GM18861 (cell line): ENCODE results near the gene MKLN1.
"Not testable (repeated sequence)": the region's sequence is repeated elsewhere in the genome, so short reads cannot be mapped to it uniquely, and the experiment has no call there.

Source experiments
- ATAC-seq: cut with Tn5 transposase; IDR thresholded peaks from one replicate; pipeline ENCODE4 v1.9.1; 2021; ENCODE audit not compliant: unreplicated experiment

Gene MKLN1

DNA sequence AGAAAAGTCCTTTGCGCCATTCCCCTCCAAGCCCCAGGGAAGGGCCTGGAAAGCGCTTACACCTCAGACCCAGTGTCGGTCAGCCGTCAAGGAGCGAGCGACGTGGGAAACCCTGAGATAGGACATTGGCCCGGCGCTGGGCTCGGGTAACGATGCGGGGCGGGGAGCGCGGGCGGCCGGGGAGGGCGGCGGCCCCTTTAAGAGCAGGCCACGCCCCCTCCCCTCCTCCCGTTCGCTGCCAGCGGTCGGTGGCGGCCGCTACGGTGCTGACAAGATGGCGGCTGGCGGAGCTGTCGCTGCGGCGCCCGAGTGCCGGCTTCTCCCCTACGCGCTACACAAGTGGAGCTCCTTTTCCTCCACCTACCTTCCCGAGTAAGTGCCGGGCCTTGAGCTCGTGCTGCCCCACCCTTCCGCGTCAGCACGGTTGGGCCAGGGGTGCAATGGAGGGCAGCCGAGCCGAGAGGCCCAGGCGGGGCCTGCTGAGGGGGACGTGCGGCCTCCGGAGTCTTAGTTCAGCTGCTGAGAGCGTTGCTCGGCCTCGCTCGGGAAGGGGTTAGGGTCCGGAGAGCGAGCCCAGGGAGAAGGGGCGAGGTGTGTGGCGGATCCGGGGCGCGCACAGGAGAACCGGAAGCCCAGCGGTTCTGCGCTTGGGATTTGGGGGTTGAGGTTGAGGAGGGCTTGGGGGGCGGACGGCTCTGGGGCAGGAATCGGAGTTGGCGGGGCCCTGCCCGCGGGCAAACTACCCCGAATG is at the start of gene MKLN1:
Gene MKLN1 (plus strand): TSS at position 251 of the 751 bp plus-strand sequence. CDS start 24 bp downstream, at position 275.
- peak; percentile 77 for ATAC-seq

DNA sequence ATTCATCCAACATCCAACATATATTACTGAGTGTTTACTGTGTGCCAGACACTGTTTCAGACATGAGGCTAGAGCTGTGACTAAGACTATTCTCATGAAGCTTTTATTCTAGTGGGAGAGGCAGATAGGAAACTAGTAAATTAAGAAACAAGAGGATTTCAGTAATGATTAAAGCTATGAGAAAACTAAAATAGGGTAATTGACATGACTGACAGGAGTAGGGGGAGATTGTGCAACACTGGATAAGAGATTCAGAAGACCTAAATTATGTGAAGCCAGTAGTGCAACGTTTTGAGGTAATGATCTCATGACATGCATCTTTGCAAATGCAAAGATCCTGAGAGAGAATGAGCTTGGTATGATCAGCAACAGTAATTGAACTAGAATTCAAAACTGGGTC is 48.6 kb upstream of the MKLN1 start:
- no peak for ATAC-seq

DNA sequence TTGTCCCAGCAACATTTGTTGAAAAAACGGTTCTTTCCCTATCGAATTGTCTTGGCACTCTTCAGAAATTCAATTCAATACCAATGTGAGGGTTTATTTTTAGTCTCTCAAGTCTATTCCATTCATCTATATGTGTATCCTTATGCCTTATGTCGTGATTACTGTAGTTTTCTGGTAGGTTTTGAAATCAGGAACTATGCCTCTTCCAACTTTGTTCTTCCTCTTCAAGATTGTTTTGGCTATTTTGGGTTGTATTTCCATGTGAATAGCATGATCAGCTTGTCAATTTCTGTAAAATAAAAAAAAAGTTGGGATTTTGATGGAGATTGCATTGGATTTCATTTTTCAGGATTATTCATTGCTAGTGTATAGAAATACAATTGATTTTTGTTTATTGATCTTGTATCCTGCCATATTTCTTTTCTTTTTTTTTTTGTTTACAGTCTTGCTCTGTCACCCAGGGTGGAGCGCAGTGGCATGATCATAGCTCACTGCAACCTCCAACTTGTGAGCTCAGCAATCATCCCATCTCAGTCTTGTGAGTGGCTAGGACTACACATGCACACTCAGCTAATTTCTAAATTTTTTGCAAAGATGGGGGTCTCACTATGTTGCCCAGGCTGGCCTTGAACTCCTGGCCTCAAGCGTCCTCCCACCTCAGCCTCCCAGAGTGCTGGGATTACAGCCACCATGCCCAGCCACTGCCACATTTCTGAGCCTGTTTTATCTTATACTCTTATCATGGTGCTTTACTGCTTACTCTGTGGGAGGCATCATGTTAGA is 46.2 kb upstream of the MKLN1 start:
- no peak for ATAC-seq

DNA sequence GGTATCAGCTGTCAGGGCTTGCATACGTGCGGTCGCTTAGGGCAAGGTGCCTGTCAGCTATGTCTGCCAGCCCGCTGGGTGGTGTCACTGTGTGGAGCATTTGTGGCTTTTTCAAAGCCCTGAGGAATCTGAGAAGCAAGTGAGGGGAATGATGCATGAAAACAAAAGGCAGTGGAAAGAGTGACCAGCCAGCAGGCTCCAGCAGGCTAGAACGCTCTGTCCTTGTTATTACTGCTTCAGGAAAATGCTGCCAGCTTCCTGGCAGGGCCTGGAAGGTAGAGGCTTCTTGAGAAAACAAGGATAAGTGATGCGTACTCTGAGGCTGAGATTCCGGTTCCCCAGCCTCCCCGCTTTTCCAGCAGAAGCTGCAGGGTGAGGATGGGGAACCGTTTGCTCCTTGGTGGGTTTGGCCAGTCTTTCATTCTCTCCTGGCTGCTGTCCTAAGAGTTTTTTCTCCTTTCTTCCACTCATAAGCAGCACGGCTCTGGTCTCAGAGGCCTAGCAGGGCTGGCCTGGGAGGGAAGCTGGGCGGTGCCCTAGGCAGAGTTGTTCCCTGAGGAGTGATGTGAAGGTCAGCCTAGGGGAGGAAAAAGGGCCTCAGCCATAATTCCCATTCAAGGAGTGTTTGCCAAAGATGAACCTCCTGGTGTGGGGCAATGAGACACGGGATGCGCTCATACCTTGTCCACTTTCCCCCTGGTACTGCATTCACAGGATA is 42.8 kb upstream of the MKLN1 start:
- ATAC-seq = no peak

DNA sequence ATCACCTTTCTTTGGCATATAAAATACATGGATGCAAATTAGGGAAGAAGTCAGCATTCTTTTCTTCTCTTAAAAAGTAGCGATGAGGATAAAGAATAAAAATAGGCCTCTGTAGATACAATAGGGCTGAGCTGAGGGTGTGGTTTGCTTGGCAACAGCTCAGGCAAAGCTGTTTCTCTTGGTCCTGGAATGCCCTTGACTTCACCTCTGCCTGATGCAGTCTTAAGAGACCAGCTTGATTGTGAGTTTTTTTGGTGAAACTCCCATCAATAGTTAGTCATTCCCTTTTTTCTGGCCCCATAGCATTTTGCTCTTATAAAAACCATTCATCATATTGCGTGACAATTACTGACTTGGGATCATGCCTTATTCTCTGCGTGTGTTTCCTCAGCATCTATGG is 42.1 kb upstream of the MKLN1 start:
- ATAC-seq = no peak

DNA sequence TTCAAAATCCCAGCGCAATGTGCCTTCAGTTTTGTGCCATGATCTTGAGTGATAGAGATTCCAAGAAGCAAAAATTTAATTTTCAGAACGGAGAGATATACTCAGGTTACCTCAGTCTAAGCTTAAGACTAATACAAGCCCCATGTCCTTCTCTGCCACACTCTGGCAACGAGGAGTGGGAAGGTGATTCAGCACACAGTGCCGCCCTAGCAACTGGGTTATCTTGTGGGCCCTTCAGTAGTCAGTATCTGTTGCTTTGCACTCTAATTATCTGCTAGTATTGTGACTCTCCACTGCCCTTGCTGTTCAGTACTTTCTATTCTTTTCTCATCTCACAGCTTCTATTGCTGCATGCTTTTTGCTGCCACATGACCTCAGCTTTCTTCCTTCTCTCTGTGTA is 39.2 kb upstream of the MKLN1 start:
- no peak for ATAC-seq

DNA sequence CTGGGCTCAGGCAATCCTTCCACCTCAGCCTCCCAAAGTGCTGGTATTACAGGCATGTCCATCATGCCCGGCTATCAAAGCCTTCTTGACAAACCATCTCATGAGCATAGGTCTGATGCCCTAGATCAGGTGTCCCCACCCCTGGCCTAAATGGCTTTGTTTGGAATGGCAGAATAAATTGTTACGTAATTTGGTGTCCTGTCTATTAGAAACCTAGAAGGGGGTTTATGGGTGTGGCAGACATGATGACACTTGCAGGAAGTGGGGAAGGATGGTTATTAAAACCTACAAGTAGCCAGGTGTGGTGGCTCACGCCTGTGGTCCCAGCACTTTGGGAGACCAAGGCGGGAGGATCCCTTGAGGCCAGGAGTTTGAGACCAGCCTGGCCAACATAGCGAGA is 38.6 kb upstream of the MKLN1 start:
- ATAC-seq = no peak

DNA sequence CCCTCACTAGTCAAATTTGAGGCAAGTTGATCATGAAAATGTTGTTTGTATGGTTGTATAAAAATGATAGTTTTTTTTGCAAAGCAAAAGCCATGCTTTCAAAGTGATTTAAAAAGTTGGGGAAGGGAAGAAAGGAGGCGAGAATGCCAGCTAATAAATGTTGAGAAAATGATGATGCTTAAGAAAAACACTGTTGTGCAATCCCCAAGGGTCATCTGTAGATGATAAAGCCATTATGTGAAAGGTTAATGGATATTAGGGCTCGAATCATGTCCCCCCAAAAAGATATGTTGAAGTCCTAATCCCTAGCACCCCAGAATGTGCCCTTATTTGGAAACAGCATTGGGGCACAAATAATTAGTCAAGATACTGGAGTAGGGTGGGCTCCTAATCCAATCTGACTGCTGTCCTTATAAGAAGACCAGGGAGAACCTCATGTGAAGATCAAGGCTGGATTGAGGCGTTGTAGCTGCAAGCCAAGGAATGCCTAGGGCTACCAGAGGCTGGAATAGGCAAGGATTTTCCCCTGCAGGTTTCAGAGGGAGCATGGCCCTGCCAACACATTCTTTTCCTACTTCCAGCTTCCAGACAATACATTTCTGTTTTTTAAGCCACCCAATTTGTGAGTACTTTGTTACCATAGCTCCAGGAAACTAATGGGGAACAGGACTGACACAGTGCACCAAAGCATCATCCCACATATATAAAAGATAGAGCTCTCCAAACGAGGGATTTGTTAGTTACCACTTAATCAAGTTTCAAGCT is 35.4 kb upstream of the MKLN1 start:
- ATAC-seq = no peak

DNA sequence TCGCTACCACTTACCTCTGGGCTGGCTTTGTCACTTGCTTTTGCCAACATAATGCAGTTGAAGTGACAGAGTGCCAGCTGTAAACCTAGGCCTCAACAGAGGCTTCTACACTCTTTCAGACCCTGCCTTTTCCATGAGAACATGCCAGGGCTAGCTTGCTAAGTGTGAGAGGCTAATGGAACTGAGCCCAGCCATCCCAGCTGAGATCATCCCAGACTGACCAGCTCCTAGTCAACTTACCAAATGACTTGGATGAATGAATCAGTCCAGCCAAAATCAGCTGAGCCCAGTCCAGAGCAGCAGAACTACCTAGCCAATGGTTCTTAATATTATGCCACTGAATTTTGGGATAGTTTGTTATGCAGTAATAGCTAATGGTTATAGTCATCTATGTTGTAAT is 34.7 kb upstream of the MKLN1 start:
- ATAC-seq = no peak

DNA sequence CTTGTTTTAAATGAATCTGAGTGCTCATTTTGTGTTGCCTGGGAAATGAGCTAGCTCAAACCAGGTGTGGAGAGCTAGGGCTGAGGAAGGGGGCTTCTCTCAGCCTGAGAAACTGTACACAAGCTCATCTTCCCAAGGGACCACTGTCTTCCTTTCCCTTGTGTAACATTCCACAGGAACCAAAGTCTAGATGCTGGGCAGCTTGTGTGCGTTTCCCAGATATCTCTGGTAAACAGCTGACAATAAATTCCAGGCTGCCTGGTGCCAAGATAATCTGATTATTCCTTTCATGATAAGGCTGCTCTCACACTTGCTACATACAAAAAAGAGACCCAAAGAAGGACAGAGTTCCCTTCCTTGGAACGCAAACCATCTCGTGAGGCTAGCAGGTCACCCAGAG is 33.1 kb upstream of the MKLN1 start:
- no peak for ATAC-seq

DNA sequence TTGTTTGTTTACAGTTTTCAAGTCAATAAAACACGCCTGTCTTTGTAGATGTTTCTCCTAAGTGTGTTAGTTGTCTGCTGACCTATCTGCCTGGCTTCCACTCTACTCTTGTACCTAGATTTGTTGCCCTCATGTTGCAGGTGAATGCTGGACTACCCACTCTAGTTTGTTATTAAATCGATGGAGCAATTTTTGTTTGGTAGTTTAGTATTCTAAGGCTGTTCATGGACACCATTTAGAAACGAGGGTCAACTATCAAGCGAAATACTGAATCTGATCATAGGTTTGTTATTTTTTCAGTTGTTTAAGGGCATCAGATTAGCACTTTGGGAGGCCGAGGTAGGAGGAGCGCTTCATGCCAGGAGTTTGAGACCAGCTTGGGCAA is 29.1 kb upstream of the MKLN1 start:
- ATAC-seq = no peak

DNA sequence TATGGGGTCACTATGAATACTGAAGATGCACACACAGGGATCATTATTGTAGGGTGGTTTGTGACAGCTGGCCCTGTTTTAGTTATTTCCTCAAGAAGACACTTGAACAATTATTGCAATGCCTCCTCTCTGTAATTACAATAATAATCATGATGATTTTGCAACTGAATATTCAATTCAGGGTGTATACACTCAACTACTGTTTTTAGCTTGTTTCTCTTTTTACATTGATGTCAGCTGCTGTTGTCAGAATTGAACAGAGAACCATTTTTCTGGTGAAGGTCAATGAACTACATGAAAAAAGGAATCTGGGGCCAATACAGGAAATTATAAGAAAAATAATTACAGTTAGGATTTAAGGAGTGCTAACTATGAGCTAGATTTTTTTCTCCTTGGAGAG is 28.6 kb upstream of the MKLN1 start:
- ATAC-seq = no peak

DNA sequence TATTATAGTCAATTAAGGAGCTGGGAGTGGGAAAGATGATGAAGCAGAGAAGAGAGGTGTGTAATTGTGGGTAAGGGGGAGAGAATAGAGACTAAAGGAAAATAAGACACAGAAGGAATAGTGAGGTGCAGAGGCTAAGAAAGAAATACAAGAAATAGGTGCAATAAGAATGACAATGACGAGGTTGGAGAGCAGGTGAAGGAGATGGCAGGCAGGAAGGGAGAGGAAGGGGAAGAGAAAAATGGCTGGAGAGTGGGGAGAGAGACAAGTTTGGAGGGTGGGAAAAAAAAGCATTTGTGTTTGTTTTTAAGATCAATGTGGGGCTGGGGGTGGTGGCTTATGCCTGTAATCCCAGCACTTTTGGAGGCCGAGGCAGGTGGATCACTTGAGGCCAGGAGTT is 27.6 kb upstream of the MKLN1 start:
- ATAC-seq = no peak

DNA sequence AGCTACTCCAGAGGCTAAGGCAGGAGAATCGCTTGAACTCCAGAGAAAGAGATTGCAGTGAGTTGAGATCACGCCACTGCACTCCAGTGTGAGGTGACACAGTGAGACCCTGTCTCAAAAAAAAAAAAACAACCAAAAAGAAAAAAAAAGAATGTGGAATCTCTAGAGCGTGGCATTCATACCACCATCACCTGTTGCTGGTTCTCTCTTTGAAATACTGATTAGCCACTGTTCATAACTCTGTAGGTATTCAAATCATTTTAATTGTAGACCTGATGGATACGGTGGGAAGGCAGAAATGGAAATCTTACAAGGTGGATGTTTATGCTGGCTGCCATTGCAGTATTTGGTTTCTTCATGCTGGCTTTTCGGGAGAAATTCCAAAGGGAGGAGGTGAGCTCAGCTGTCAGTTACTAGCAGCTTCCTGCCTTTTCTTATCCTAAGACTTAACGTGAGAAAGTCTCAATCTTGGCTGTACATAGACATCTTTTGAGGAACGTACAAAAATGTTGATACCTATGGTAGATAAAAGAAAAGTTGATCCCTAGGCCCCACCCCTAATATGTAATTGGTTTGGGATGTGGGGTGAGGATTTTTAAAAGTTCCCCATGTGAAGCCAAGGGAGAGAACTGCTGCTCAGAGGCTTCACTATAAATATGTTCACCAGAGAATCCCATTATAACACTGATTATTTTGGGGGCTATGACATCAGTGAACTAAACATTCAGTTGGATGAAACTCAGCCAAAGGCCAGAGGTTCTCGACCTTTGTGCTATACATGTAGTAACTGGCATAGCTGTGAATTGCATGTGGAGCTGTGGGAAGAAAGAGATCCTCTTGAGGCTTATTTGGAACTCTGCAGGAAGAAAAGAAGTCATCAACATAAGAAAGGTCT is 26.9 kb upstream of the MKLN1 start:
- no peak for ATAC-seq

DNA sequence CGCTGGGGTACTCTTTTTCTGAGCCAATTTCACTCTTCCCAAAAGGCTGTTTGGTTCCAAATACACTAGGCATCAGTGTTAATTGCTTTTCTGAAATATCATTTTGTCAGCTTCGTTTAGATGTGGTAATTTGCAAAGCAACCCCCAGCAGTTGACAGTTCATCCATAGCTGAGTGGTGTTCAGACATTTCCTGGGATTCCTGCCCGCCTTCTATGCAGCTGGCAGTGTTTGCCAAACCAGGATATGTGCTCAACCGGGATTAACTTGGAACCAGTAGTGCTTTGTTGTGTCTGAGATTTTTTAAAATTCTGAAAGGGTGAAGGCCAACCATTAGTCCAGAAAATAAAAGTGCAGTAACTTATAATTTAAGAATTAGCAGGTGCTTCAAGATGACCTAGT is 25.2 kb upstream of the MKLN1 start:
- ATAC-seq = no peak

DNA sequence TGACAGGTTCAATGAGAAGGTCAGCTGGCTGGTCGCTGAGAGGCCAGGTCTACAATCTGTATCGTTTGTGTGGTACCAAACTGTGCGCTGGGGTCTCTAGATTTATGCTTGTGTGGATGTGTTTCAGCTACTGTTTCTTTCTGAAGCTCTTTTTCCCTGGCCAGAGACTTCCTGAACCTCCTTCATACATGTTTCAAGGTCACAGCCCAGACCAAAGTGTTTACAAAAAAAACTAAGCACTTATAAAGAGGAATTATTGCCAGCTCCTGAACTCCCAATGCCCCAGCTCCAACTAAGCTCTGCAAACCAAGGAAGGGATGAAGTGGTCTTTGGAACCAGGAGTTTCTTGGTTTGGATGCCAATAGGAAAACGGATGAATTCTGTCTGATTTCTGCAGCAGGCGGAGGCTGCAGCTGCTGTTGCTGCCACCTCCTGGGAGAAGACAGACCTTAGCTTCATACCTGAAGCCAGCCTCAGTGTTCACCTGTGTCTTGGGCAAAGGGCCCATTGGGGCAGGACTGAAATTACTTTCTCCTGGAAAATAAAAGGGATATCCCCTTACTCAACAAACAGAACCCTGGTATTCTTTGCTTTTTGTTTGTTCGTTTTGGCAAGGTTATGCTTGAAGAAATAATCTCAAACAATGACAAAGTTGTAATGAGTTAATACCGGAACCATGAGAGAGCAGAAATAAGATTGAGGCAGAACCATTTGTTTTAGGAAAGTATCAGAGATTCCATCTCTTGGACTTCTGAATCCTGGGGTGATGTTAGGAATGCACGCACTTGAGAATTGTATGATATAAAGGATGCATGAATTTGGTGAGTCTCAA is 24.6 kb upstream of the MKLN1 start:
- ATAC-seq = no peak

DNA sequence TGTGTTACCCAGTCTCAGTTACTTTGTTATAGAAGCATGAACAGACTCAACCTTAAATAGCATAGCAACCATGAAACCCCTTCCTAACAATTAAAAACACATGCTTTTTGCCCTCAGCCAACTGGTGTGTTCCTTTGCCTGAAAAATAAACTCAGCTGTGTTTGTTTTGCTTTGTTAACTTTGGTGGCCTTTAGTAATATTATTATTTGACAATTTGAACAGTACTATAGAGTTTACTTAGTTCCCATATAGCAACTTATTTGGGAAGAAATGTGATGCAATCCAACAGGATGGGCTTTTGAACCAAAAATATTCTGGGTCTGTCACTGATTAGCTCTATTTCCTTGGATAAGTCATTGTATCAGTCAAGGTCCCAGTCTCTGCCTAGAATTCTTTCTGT is 22.5 kb upstream of the MKLN1 start:
- ATAC-seq = no peak

DNA sequence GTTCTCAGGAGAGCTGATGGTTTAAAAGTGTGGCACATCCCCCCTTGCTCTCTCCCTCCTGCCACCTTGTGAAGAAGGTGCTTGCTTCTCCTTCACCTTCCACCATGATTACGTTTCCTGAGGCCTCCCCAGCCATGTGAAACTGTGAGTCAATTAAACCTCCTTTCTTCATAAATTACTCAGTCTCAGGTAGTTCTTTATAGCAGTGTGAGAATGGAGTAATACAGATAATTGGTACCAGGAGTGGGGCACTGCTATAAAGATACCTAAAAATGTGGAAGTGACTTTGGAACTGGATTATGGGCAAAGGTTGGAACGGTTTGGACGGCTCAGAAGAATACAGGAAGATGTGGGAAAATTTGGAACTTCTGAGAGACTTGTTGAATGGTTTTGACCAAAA is 21.6 kb upstream of the MKLN1 start:
- ATAC-seq = not testable (repeated sequence)

DNA sequence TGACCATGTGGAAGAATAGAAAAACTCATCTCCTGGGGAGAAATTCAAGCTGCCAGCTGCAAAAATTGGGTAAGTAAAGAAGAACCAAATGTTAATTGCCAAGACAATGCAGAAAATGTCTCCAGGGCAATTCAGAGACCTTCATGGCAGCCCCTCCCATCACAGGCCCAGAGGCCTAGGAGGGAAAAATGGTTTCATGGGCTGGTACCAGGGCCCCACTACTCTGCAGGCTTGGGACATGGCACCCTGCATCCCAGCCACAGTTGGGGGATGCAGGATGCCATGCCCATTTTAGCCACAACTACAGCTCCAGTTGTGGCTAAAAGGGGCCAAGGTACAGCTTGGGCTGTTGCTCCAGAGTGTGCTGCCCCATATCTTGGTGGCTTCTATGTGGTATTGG is 20.9 kb upstream of the MKLN1 start:
- no peak for ATAC-seq
